K562 (cell line): ENCODE data around the gene PPOX. TPM values are rescaled to one million over a fixed set of nuclear protein-coding genes. Genes with fewer than 3 reads are reported as not detected.
A peak's percentile ranks its signal among the peaks of the same experiment; 100 is the strongest.

Source experiments
- ATF1 ChIP-seq, 2 experiments: fragments of 450-650 bp in 1 of 2; IDR thresholded peaks; 2 replicates each; pipeline ENCODE4 v1.6.1; 2016; ENCODE audit warnings: missing compliant biosample characterization in 1 of 2, missing genetic modification characterization in 1 of 2
- CTCFL ChIP-seq: IDR thresholded peaks from 2 replicates; pipeline ENCODE4 v1.6.1; 2011; ENCODE audit warnings: borderline replicate concordance, low read depth, mild to moderate bottlenecking, moderate library complexity, low read length; ENCODE audit not compliant: insufficient read depth, poor library complexity, severe bottlenecking
- FOXP1 ChIP-seq: sonication (generic); formaldehyde crosslinking; IDR thresholded peaks from 2 replicates; pipeline ENCODE4 v1.8.0; 2022; ENCODE audit warnings: mild to moderate bottlenecking, missing genetic modification reagents
- HLTF ChIP-seq: fragments of 450-650 bp; IDR thresholded peaks from 2 replicates; pipeline ENCODE4 v1.6.1; 2016
- JUNB ChIP-seq: fragments of 450-650 bp; formaldehyde crosslinking; conservative IDR thresholded peaks from 2 replicates; pipeline ENCODE4 v1.4.0; 2020; ENCODE audit warnings: mild to moderate bottlenecking
- MTA3 ChIP-seq: fragments of 450-650 bp; formaldehyde crosslinking; IDR thresholded peaks from 2 replicates; pipeline ENCODE4 v1.6.1; 2017; ENCODE audit warnings: mild to moderate bottlenecking, borderline replicate concordance
- PRPF4 ChIP-seq: fragments of 200-400 bp; formaldehyde crosslinking; IDR thresholded peaks from one replicate; pipeline ENCODE4 v1.6.1; 2017; ENCODE audit warnings: low read length, low read depth, mild to moderate bottlenecking; ENCODE audit not compliant: insufficient read depth, poor library complexity, severe bottlenecking
- TFAP4 ChIP-seq: sonication (generic); formaldehyde crosslinking; IDR thresholded peaks from 2 replicates; pipeline ENCODE4 v1.8.0; 2022; ENCODE audit warnings: missing genetic modification reagents, mild to moderate bottlenecking, moderate library complexity, borderline replicate concordance
- THRB ChIP-seq: fragments of 450-650 bp; formaldehyde crosslinking; conservative IDR thresholded peaks from 2 replicates; pipeline ENCODE4 v1.4.0; 2022; ENCODE audit warnings: mild to moderate bottlenecking, missing genetic modification characterization
- ZBTB2 ChIP-seq: fragments of 450-650 bp; IDR thresholded peaks from 2 replicates; pipeline ENCODE4 v1.6.1; 2016; ENCODE audit warnings: antibody characterized with exemption
- ZNF239 ChIP-seq: fragments of 250-450 bp; sonication (Bioruptor Pico); IDR thresholded peaks from 2 replicates; pipeline ENCODE4 v1.4.0; 2020; ENCODE audit warnings: mild to moderate bottlenecking
- polyA plus RNA-seq, 8 experiments: library from polyadenylated mRNA; depleted of rRNA in 4 of 8; stranded (reverse) in 5 of 8; unstranded in 3 of 8; fragments of >200 nt; fragmentation: Nextera tagmentation in 2 of 8; fragmentation: Illumina TruSeq in 1 of 8; extraction: Ambion mirVana in 2 of 8; extraction: Trizol in 1 of 8; gene quantifications; 2 replicates each; pipeline versions ENCODE4 v1.2.1 to v1.2.3, GENCODE V29; 2011 to 2014; ENCODE audit warnings: inconsistent platforms in 1 of 8, missing spikeins in 1 of 8
- total RNA-seq, 7 experiments: library from RNA; depleted of rRNA in 6 of 7; stranded (reverse); fragments of >200 nt in 6 of 7; fragmentation: Illumina TruSeq in 2 of 7; extraction: Trizol in 2 of 7; gene quantifications; 2 replicates each; pipeline versions ENCODE4 v1.2.1 to v1.2.3, GENCODE V29; 2011 to 2021; ENCODE audit warnings: low replicate concordance in 1 of 7
- TF ChIP-seq, protein P1 (sequence below): sonication (generic); formaldehyde crosslinking; IDR thresholded peaks from 2 replicates; pipeline ENCODE4 v1.8.0; 2023; ENCODE audit warnings: mild to moderate bottlenecking, missing genetic modification reagents
- TF ChIP-seq, protein P2 (sequence below): fragments of 450-650 bp; IDR thresholded peaks from 2 replicates; pipeline ENCODE4 v1.7.0; 2016; ENCODE audit warnings: borderline replicate concordance

Gene PPOX
- total and polyA plus RNA-seq, 9 of the 15 experiments (the other 6 are each of a cell fraction or from before 2014, with no cell fraction given), result 17.0 to 57.1 (median 38.9) TPM

DNA sequence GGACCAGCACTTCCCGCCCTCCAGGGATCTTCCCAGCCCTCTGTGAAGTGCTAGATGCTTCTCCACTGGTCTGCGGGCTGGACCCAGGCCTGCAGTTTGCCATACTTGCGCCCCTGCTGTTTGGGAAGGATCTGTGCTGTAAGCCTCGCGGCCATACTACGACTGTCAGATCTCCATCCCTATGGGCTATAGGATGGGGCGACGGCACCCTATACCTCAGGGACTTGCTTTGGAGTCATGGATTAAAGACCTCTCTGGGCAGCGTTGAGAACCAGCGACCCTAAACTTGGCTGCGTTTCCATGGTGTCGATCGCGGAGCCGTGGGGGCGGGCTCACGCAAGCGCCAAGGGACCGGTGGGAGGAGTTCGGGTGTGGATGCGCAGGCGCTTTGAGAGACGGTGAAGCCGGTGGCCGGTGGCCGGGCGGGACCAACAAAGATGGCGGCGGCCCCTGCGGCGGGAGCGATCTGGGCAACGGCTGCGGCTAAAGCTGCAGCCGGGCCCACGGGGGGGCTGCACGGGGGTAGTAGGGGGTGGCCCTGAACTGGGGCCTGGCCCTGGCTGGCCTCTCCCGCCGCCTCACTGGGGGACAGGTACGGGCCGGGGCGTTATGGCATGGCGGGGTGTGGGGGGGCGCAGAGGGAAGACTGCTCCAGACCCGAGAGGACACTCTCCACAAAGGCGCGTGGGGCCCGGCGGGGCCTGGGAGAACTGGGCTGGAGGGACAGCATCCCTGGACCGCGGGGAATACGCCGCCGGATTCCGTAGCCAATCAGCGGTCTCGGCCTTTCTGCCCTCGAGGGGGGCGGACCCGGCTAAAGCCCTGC is 6.9 kb upstream of the PPOX start, which contains the start of gene USP21 (continued):
- TF ChIP-seq, protein P1, sequence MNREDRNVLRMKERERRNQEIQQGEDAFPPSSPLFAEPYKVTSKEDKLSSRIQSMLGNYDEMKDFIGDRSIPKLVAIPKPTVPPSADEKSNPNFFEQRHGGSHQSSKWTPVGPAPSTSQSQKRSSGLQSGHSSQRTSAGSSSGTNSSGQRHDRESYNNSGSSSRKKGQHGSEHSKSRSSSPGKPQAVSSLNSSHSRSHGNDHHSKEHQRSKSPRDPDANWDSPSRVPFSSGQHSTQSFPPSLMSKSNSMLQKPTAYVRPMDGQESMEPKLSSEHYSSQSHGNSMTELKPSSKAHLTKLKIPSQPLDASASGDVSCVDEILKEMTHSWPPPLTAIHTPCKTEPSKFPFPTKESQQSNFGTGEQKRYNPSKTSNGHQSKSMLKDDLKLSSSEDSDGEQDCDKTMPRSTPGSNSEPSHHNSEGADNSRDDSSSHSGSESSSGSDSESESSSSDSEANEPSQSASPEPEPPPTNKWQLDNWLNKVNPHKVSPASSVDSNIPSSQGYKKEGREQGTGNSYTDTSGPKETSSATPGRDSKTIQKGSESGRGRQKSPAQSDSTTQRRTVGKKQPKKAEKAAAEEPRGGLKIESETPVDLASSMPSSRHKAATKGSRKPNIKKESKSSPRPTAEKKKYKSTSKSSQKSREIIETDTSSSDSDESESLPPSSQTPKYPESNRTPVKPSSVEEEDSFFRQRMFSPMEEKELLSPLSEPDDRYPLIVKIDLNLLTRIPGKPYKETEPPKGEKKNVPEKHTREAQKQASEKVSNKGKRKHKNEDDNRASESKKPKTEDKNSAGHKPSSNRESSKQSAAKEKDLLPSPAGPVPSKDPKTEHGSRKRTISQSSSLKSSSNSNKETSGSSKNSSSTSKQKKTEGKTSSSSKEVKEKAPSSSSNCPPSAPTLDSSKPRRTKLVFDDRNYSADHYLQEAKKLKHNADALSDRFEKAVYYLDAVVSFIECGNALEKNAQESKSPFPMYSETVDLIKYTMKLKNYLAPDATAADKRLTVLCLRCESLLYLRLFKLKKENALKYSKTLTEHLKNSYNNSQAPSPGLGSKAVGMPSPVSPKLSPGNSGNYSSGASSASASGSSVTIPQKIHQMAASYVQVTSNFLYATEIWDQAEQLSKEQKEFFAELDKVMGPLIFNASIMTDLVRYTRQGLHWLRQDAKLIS (CRISPR knock-in tag), result peak; percentile 74; the same call in 1 of the 2 replicates
- TF ChIP-seq ZBTB2 (peak; percentile 97), FOXP1 (CRISPR knock-in tag) (peak; percentile 27; the same call in 1 of the 2 replicates), ZNF239 (CRISPR knock-in tag) (no peak), ATF1 (CRISPR knock-in tag; IDR thresholded peaks at IDR 0.05) (no peak), ATF1 (tag; IDR thresholded peaks at IDR 0.05) (peak; percentile 23; the same call in 1 of the 2 replicates), JUNB (CRISPR knock-in tag) (no peak), MTA3 (peak; percentile 63; the same call in 1 of the 2 replicates), THRB (CRISPR knock-in tag) (0 out of 2 replicates have a peak, but pooled peaks have one; percentile 13), CTCFL (no peak), PRPF4 (no peak), HLTF (0 out of 2 replicates have a peak, but pooled peaks have one; percentile 15), TFAP4 (CRISPR knock-in tag) (peak; percentile 61)
- TF ChIP-seq, protein P2, sequence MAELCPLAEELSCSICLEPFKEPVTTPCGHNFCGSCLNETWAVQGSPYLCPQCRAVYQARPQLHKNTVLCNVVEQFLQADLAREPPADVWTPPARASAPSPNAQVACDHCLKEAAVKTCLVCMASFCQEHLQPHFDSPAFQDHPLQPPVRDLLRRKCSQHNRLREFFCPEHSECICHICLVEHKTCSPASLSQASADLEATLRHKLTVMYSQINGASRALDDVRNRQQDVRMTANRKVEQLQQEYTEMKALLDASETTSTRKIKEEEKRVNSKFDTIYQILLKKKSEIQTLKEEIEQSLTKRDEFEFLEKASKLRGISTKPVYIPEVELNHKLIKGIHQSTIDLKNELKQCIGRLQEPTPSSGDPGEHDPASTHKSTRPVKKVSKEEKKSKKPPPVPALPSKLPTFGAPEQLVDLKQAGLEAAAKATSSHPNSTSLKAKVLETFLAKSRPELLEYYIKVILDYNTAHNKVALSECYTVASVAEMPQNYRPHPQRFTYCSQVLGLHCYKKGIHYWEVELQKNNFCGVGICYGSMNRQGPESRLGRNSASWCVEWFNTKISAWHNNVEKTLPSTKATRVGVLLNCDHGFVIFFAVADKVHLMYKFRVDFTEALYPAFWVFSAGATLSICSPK, result no peak
